Suprapubic skin (tissue), 3 donors: ENCODE data around the gene UCN3.

Source experiments
- EP300 ChIP-seq: sonication (generic); formaldehyde crosslinking; IDR thresholded peaks from one replicate; pipeline ENCODE4 v1.6.1; 2017; ENCODE audit warnings: antibody characterized with exemption
- TF ChIP-seq, protein P1 (sequence below), 2 donors: fragments of 200-600 bp in 1 of 2; fragments of 450-650 bp in 1 of 2; sonication (generic) in 1 of 2; IDR thresholded peaks; one replicate each; pipeline ENCODE4 v1.5.1; 2016 to 2019; ENCODE audit warnings: antibody characterized with exemption in 2 of 2, mild to moderate bottlenecking in 1 of 2, moderate library complexity in 1 of 2

DNA sequence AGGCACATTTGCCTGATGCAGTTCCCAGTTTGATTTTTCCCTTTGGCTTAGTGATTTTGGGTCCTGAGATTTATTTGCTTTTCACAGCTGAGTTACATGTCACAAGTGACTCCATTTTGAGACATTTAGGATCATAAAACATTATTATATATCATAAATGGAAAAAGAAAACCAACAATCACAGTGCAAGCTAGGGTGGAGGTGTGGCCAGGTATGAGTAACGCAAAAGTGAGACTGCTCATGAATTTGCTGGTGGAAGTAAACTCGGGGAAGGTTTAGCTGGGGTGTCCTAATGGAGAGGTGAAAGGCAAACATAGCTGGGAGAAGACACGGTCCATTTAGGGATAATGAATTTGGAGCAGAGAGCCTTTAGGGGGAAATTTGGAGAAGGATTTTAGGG lies 21.7 kb upstream of the UCN3 start:
- TF ChIP-seq, protein P1, sequence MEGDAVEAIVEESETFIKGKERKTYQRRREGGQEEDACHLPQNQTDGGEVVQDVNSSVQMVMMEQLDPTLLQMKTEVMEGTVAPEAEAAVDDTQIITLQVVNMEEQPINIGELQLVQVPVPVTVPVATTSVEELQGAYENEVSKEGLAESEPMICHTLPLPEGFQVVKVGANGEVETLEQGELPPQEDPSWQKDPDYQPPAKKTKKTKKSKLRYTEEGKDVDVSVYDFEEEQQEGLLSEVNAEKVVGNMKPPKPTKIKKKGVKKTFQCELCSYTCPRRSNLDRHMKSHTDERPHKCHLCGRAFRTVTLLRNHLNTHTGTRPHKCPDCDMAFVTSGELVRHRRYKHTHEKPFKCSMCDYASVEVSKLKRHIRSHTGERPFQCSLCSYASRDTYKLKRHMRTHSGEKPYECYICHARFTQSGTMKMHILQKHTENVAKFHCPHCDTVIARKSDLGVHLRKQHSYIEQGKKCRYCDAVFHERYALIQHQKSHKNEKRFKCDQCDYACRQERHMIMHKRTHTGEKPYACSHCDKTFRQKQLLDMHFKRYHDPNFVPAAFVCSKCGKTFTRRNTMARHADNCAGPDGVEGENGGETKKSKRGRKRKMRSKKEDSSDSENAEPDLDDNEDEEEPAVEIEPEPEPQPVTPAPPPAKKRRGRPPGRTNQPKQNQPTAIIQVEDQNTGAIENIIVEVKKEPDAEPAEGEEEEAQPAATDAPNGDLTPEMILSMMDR (IDR thresholded peaks at IDR 0.05) = no peak
- TF ChIP-seq EP300 = no peak
